KMS-11 (cell line): Measurements from ENCODE around the gene CAMK2D.
"Not testable (repeated sequence)": the region's sequence is repeated elsewhere in the genome, so short reads cannot be mapped to it uniquely, and the experiment has no call there.

Source experiments
- H2AFZ ChIP-seq: fragments of 200-600 bp; sonication (generic); 2 replicates; pipeline ENCODE4 v1.6.1; 2016; ENCODE audit warnings: antibody characterized with exemption, mixed run types, low read depth
- H3K27ac ChIP-seq: fragments of 200-600 bp; sonication (generic); 2 replicates; pipeline ENCODE4 v1.6.1; 2016; ENCODE audit warnings: mild to moderate bottlenecking, mixed run types
- H3K27me3 ChIP-seq: fragments of 200-600 bp; sonication (generic); 2 replicates; pipeline ENCODE4 v1.6.1; 2017; ENCODE audit warnings: mild to moderate bottlenecking, low read depth, mixed run types, moderate library complexity; ENCODE audit not compliant: insufficient read depth
- H3K36me3 ChIP-seq: fragments of 200-600 bp; sonication (generic); 2 replicates; pipeline ENCODE4 v1.6.1; 2017; ENCODE audit warnings: mild to moderate bottlenecking, mixed run types; ENCODE audit not compliant: insufficient read depth
- H3K4me1 ChIP-seq: fragments of 200-600 bp; sonication (generic); 2 replicates; pipeline ENCODE4 v1.6.1; 2016; ENCODE audit warnings: mild to moderate bottlenecking, low read depth, mixed run types; ENCODE audit not compliant: poor library complexity, severe bottlenecking
- H3K4me2 ChIP-seq: fragments of 200-600 bp; sonication (generic); 2 replicates; pipeline ENCODE4 v1.7.0; 2016; ENCODE audit warnings: mild to moderate bottlenecking, mixed run types
- H3K4me3 ChIP-seq: fragments of 200-600 bp; sonication (generic); IDR thresholded peaks from 2 replicates; pipeline ENCODE4 v1.6.1; 2017; ENCODE audit warnings: low read depth, low read length, mixed read lengths; ENCODE audit not compliant: insufficient read depth
- H3K79me2 ChIP-seq: fragments of 200-600 bp; sonication (generic); 2 replicates; pipeline ENCODE4 v1.6.1; 2016; ENCODE audit warnings: low read depth, mixed run types; ENCODE audit not compliant: insufficient read depth
- H3K9ac ChIP-seq: fragments of 200-600 bp; sonication (generic); 2 replicates; pipeline ENCODE4 v1.6.1; 2016; ENCODE audit warnings: mild to moderate bottlenecking, mixed run types
- H4K20me1 ChIP-seq: fragments of 200-600 bp; sonication (generic); 2 replicates; pipeline ENCODE4 v1.6.1; 2016; ENCODE audit warnings: mild to moderate bottlenecking, mixed run types; ENCODE audit not compliant: insufficient read depth
- TF ChIP-seq, protein P1 (sequence below): fragments of 200-600 bp; sonication (generic); conservative IDR thresholded peaks from 2 replicates; pipeline ENCODE4 v1.6.1; 2017; ENCODE audit warnings: low read depth, mild to moderate bottlenecking, antibody characterized with exemption, low read length, moderate library complexity, mixed read lengths

The CAMK2D gene

GRCh38 chr4:113801882-113802281 is 40.3 kb upstream of the CAMK2D start:
- H3K4me2 ChIP-seq, result no peak overlapping the region
- no peak overlapping the region for H2AFZ ChIP-seq
- no peak overlapping the region for H3K27ac ChIP-seq
- TF ChIP-seq, protein P1, sequence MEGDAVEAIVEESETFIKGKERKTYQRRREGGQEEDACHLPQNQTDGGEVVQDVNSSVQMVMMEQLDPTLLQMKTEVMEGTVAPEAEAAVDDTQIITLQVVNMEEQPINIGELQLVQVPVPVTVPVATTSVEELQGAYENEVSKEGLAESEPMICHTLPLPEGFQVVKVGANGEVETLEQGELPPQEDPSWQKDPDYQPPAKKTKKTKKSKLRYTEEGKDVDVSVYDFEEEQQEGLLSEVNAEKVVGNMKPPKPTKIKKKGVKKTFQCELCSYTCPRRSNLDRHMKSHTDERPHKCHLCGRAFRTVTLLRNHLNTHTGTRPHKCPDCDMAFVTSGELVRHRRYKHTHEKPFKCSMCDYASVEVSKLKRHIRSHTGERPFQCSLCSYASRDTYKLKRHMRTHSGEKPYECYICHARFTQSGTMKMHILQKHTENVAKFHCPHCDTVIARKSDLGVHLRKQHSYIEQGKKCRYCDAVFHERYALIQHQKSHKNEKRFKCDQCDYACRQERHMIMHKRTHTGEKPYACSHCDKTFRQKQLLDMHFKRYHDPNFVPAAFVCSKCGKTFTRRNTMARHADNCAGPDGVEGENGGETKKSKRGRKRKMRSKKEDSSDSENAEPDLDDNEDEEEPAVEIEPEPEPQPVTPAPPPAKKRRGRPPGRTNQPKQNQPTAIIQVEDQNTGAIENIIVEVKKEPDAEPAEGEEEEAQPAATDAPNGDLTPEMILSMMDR, result no peak
- no peaks in the 10 kb centered on the region for H4K20me1 ChIP-seq
- no peaks in the 10 kb centered on the region for H3K36me3 ChIP-seq
- H3K27me3 ChIP-seq, result no peaks in the 10 kb centered on the region
- H3K4me1 ChIP-seq, result no peaks in the 10 kb centered on the region
- H3K9ac ChIP-seq, result no peak overlapping the region
- no peaks in the 10 kb centered on the region for H3K79me2 ChIP-seq
- H3K4me3 ChIP-seq, result no peak overlapping the region

GRCh38 chr4:113796381-113796780 is 34.8 kb upstream of the CAMK2D start:
- not testable (repeated sequence) for H3K27me3 ChIP-seq, H3K27ac ChIP-seq, H3K4me1 ChIP-seq, H3K4me2 ChIP-seq, H4K20me1 ChIP-seq, H3K79me2 ChIP-seq, H3K4me3 ChIP-seq, H2AFZ ChIP-seq, H3K9ac ChIP-seq, H3K36me3 ChIP-seq

DNA sequence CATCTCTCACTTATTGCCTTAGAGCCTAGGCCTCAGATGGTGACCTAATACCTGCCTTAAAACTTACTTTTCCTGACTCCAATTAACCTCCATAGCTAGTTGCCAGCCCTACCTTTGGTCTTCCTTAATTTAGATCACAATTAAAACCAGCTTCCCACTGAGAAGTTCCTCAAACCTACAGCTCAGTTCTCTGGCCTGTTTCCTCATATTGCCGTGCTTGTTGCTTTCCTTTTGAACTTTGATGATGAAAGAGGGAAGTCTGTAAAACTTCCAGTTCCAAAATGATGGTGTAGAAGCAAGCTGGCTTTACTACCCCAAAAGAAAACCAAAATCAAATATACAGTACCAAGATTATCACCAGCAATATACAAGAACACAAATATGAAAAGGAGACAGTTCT is 28.9 kb upstream of the CAMK2D start:
- H3K4me2 ChIP-seq, result no peak overlapping the region
- H3K27ac ChIP-seq, result no peak overlapping the region
- no peak overlapping the region for H3K4me3 ChIP-seq
- H2AFZ ChIP-seq, result no peak overlapping the region
- H4K20me1 ChIP-seq, result no peaks in the 10 kb centered on the region
- H3K27me3 ChIP-seq, result no peaks in the 10 kb centered on the region
- no peaks in the 10 kb centered on the region for H3K79me2 ChIP-seq
- H3K9ac ChIP-seq, result no peak overlapping the region
- no peaks in the 10 kb centered on the region for H3K4me1 ChIP-seq
- TF ChIP-seq, protein P1, result no peak
- H3K36me3 ChIP-seq, result no peaks in the 10 kb centered on the region

DNA sequence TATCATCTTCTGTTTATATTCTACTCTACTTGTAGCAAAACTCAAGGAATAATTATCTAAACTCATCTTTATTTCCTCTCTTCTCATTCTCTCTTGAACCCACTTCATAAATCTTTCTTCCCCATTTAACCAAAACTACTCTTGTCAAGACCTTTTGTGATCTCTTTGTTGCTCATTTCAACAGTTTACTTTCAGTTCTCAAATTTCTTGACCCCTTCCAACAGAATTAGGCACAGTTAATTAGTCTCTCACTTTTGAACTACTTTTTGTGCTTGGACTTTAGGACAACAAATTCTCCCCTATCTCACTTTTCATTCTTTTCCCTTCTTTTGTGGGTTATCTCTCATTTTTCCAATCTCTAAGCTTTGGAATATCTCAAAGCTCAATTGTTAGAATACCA is 27.4 kb upstream of the CAMK2D start:
- Histone ChIP-seq H3K27me3 (no peaks in the 10 kb centered on the region), H3K9ac (no peak overlapping the region), H3K4me2 (no peak overlapping the region), H3K4me3 (no peak overlapping the region), H3K36me3 (no peaks in the 10 kb centered on the region), H3K79me2 (no peaks in the 10 kb centered on the region), H3K27ac (no peak overlapping the region), H2AFZ (no peak overlapping the region), H3K4me1 (no peaks in the 10 kb centered on the region), H4K20me1 (no peaks in the 10 kb centered on the region)
- TF ChIP-seq, protein P1, result no peak

- H3K4me3 ChIP-seq, result no peak overlapping the region
- H3K9ac ChIP-seq, result no peak overlapping the region
- H3K27me3 ChIP-seq, result no peaks in the 10 kb centered on the region
- no peaks in the 10 kb centered on the region for H3K79me2 ChIP-seq
- no peaks in the 10 kb centered on the region for H3K4me1 ChIP-seq
- no peak overlapping the region for H2AFZ ChIP-seq
- no peak overlapping the region for H3K4me2 ChIP-seq
- no peaks in the 10 kb centered on the region for H3K36me3 ChIP-seq
- TF ChIP-seq, protein P1, result no peak
- no peak overlapping the region for H3K27ac ChIP-seq
- H4K20me1 ChIP-seq, result no peaks in the 10 kb centered on the region
These were observed 24.2 kb upstream of the CAMK2D start for GRCh38 chr4:113785781-113786180.
